HG03460 (cell line): ENCODE measurements around the gene BBLN.

Experiments used
- ATAC-seq: cut with Tn5 transposase; IDR thresholded peaks from one replicate; pipeline ENCODE4 v1.9.1; 2021; ENCODE audit not compliant: unreplicated experiment

The BBLN gene

DNA sequence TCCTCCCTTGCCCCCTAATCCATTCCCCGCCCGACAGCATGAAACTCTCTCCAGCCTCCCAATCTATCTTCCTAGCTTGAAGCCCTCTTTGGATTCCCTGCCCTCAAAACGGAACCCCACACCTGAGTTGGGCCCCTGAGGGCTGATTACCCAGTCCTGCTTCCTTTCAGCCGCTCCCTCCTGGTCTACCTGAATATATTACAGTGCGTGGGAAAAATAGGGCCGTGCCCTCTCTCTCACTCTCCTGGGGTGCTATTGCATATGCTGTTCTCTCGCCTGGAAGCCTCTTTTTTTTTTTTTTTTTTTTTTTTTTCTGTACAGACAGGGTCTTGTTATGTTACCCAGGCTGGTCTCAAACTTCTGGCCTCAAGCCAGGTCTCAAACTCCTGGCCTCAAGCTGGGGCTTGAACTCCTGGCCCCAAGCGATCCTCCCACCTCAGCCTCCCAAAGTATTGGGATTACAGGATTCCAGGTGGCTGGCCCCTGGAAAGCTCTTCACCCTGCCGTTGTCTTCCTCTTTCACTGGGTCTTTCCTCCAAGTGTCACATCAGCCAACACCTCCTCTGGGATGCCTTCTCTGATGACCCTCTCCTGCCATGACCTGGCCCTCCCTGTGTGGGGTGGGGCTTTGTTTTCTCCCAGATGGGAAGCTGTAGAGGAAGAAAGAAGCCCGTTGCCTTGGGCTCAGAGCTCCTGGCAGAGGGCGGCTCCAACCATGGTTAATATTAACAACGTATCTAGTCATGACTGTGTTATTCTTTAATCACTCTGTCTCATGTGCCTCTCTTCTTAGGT, 51.3 kb downstream of the BBLN start:
- no peak for ATAC-seq

DNA sequence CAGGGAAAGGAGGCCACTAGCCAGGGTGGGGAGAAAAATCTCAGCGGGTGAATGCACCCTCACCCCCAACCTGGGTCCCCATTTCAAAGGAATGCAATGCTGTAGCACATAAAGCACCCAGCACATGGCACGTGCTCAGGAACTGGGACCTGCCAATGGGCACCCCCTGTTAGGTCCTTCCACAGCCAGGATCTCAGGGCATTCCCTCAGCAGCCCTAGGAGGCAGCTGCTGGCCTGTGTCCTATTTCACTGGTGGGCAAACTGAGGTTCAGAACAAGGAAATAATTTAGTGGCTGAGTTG, 51.9 kb downstream of the BBLN start:
- no peak for ATAC-seq
